HG03095 (cell line): Measurements from ENCODE around the gene C3orf33.
"Not testable (repeated sequence)": the region's sequence is repeated elsewhere in the genome, so short reads cannot be mapped to it uniquely, and the experiment has no call there.

Experiments used
- ATAC-seq: cut with Tn5 transposase; IDR thresholded peaks from one replicate; pipeline ENCODE4 v1.9.1; 2021; ENCODE audit warnings: moderate library complexity; ENCODE audit not compliant: unreplicated experiment

C3orf33 gene, protein sequence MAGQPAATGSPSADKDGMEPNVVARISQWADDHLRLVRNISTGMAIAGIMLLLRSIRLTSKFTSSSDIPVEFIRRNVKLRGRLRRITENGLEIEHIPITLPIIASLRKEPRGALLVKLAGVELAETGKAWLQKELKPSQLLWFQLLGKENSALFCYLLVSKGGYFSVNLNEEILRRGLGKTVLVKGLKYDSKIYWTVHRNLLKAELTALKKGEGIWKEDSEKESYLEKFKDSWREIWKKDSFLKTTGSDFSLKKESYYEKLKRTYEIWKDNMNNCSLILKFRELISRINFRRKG

DNA sequence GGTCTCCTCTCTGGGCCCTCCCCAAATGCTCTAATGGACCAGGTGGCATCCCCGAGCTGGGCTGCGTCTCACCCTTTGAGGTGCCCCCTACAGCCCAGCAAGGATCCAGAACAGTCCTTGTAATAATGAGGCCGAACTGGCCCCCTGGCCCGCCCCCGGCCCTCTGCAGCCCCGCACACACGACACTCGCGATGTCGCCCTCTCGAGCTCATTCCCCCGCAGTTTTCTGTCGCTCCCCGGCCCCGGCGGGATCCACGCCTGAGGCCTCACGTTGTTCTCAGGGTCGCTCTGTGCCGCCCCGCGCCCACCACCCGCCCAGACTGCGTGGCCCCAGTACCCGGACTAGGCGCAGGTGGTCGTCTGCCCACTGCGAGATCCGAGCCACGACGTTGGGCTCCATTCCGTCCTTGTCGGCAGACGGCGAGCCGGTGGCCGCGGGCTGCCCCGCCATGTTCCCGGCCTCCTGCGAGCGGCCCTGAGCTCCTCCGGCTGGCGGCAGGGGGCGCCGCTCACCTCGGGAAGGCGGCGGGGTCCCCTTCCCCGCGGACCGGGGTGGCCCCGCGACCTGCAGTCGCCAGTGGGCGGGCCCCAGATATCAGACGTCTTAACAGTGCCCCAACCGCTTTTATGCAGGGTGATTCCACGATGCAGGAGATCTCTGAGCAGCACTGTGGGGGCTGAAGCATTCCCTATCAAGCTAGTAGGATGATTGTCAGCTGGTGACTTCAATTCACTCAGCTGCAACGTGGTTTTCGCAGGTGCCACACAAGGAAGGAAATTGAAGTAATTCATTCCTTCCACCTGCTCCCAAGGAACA lies at the start of gene C3orf33:
TSS of gene C3orf33 (minus strand) at position 477 of the 817 bp plus-strand sequence. CDS start at position 451, 26 bp downstream.
- ATAC-seq = peak; percentile 96

DNA sequence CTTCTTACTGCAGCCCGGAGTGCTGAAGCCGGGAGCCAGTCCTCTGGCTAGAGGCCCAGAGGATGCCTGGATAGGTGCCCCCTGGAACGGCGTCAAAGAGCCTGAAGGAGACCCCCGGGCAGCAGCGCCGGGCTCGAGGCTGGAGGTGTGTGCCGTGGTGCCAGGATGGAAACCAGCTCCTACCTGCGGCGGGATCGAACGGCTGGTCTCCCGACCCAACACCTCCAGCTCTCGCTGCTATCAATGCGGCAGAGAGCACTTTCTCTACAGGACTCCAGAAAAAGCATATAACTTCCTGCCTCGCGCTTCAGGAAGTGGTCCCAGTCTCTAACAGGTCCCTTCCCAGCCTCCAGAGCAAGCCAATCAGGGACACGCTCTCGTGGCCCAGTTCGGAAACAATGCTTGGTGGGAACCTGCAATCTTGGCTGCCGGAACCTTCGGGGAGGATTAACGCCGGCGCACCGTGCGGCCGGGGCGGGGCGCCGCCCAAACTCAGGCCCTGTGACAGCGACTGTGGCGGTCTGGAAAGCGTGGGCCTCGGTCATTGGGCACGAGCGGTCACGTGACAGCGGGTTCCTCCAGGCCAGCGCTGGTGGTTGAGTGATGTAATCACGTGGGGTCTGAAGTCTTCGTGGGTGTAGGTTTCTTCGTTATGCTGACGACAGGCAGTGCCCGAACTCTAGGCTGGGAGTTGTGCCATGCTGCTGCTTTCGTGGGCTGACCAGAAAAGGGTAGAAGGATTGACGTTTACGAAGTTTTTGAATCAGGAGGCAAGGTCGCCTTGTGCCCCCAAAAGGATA lies 48.3 kb upstream of the C3orf33 start, which contains the start of gene SLC33A1:
TSS of gene SLC33A1 (minus strand) at position 287 of the 800 bp plus-strand sequence. CDS start 430 bp downstream, outside the sequence.
- peak; percentile 93 for ATAC-seq

DNA sequence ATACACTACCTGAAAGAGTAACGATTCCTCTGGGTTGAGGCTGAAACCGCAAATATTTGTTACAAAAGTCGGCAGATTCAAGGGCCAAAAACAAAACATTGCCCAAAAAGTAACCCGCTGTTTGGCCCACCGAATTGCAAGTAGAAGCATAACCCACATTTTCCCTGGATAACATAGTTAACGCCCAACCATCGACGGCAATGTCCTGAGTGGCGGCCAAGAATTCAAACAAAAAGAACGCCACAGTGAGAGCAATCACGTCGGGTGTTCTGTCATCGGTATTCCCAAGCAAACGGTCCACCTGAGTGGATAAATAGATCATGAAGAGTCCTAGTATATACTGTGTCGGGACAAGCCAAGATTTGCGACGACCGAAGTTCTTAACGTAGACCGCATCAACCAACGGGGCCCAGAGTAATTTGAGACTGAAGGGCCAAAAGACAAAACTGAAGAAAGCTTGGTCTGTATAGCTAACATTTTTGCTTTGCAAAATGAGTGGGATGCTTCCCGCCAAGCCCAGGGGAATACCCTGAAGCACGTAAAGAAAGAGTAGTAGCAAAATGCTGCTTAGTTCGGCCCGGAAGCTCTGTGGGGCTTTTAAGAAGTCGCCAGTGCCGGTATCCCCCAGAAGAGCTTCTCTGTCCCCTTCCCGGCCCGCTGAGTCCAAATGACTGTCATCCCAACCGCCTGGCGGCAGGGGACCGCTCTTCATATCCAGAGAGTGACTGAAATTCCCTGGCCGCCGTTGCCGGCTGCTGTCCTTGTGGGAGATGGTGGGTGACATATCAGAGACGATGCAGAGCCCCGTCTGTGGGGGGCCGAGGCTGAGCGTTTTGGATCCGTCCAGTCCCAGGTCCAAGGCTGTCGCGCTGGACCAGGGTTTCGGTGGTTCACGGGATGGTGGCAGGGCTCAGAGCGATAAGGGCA lies 47.4 kb upstream of the C3orf33 start:
- no peak for ATAC-seq

- no peak for ATAC-seq
Measured at GRCh38 chr3:155852341-155852740, 46.3 kb upstream of the C3orf33 start.

DNA sequence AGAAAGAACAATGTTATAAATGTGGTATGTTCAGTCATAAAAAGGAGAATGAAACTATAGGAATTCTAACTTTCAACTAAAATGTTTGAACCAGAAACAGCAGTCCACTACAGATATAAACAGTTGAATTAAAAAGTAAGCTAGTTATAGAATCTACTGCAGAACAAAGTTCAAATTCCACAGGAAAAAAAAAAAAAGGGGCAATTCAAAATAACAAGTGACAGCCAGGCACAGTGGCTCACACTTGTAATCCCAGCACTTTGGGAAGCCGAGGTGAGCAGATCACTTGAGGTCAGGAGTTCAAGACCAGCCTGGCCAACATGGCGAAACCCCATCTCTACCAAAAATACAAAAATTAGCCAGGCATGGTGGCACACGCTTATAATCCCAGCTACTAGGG lies 43.3 kb upstream of the C3orf33 start:
- not testable (repeated sequence) for ATAC-seq

DNA sequence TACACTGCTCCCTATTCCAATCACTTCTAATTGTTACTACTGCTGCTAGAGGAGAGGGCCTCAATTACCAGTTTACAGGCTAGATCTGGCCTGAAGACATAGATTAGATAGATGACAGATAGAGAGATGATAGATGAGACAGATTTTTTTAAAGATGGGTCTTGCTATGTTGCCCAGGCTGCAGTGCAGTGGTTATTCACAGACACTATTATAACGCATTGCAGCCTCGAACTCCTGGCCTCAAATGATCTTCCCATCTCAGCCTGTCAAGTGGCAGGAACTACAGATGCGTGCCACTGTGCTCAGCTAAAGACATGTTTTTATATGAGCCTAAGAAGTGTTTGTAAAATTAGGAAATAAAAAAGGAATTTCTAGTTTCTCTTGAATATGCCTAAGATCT lies 41.9 kb upstream of the C3orf33 start:
- ATAC-seq = no peak

GRCh38 chr3:155846119-155846518 lies 40.0 kb upstream of the C3orf33 start:
- no peak for ATAC-seq

- ATAC-seq = no peak
Measured at GRCh38 chr3:155843569-155843968, 37.5 kb upstream of the C3orf33 start.

GRCh38 chr3:155835341-155836071 lies 29.4 kb upstream of the C3orf33 start:
- no peak for ATAC-seq

DNA sequence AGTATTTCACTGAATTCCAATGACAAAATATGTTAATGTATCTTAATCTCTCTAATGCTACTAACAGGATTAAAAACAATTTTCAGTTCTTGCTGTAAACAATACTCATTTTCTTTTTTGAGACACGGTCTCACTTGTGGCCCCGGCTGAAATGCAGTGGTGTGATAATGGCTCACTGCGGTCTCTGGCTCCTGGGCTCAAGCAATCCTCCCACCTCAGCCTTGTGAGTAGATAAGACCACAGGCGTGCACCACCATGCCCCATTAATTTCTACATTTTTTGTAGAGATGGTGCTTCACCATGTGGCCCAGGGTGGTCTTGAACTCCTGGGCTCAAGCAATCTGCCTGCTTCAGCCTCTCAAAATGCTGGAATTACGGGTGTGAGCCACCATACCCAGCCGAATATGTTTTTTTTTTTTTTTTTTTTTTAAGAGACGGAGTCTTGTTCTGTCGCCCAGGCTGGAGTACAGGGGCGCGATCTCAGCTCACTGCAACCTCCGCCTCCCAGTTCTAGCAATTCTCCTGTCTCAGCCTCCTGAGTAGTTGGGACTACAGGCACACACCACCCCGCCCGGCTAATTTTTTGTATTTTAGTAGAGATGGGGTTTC lies 22.5 kb upstream of the C3orf33 start:
- ATAC-seq = not testable (repeated sequence)

DNA sequence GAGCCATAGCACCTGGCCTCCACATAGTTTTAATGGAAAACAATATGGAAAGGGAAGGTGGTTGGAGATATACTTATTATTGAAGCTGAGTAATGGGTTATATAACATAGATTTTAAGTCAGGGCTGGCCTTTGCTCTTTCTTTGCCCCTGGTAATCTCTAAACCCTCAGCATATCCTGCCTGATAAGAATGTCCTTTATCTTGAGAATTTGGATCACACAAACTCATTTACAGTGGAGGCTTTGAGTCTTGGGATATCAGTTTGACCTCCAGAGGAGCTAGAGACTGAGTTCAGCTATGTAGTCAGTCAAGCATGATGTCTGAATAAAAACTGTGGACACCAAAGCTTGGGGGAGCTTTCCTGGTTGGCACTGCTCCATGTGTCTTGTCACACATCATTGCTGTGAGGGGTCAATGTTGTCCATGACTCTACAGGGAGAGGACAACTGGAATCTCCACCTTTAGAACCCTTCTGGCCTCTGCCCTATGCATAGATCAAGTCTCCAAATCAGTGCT lies 9.0 kb upstream of the C3orf33 start:
- ATAC-seq = no peak

DNA sequence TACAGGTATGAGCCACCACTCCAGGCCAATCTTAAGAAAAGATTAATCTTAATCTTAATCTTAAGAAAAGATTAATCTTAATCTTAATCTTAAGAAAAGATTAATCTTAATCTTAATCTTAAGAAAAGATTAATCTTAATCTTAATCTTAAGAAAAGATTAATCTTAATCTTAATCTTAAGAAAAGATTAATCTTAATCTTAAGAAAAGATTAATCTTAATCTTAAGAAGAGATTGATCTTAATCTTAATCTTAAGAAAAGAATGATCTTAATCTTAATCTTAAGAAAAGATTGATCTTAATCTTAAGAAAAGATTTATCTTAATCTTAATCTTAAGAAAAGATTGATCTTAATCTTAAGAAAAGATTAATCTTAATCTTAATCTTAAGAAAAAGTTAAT lies 7.1 kb upstream of the C3orf33 start:
- not testable (repeated sequence) for ATAC-seq

- no peak for ATAC-seq
Measured at GRCh38 chr3:155809181-155809580, 3.1 kb upstream of the C3orf33 start.

DNA sequence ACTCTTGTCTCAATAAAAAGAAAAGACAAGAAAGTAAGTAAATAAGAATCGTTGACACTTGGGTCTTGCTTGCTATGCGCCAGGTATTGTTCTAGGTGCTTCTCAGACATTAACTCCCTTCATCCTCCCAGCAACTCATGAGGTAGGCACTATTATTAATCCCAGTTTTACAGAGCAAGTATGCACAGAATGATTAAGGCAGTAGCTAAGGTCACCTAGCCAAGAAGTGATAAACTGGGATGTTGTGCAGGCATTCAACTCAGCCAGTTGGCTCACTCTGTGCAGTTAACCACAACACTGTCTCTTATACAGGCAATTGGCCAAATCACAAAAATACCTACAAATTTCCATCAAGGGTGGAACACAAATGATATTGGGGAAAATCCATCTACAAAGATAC lies 1.7 kb upstream of the C3orf33 start:
- no peak for ATAC-seq

DNA sequence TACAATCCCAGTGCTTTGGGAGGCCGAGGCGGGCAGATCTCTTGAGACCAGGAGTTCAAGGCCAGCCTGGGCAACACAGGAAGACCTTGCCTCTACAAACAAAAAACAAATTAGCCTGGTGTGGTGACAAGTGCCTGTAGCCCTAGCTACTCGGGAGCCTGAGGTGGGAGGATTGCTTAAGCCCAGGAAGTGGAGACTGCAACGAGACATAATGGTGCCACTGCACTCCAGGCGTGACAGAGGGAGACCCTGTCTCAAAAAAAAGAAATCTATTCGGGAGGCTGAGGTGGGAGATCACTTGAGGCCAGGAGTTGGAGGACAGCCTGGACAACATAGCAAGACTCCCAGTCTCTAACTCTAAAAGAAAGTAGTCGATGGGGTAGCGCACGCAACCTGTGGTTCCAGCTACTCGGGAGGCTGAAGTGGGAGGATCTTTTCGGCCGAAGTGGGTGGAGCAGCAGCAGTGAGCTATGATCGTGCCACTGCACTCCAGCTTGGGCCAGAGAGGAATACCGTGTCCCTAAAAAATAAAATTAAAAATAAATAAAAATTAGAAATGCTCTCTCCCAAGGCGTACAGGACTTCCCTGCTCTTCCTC lies 775 bp downstream of the C3orf33 start:
- ATAC-seq = peak; percentile 11

DNA sequence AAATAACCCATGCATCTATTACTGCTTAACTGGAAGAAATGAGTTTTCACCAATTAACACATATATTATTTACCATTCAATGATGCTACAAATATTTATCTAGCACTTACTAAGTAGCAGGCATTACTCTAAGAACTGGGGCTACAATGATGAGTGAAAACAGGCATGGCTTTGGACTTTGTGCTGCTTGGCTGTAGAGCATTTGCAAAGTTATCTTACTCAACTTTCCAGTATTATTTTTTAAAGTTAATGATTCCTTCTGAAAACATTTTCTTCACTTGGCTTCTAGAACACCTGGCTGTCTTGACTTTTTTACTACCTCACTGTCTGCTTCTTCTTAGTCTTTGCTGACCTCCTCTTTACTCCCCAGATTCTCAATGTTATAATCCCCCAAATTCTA lies 1.8 kb downstream of the C3orf33 start:
- ATAC-seq = no peak

DNA sequence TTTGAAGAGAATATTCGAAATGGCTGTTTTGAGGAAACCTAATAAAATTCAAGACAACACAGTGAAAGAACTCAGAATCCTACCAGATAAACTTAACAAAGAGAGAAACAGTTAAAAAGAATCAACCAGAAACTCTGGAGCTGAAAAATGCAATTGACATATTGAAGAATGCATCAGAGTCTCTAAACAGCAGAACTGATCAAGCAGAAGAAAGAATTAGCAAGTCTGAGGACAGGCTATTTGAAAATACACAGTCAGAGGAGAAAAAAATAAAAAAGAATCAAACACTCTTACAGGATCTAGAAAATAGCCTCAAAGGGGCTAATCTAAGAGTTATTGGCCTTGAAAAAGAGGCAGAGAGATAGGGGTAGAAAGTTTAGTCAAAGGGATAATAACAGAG lies 13.5 kb downstream of the C3orf33 start:
- ATAC-seq = no peak

- ATAC-seq = no peak
Measured at GRCh38 chr3:155791190-155791589, 14.9 kb downstream of the C3orf33 start.
